Measurements from ENCODE around the gene OR6B1.

OR6B1 gene

DNA sequence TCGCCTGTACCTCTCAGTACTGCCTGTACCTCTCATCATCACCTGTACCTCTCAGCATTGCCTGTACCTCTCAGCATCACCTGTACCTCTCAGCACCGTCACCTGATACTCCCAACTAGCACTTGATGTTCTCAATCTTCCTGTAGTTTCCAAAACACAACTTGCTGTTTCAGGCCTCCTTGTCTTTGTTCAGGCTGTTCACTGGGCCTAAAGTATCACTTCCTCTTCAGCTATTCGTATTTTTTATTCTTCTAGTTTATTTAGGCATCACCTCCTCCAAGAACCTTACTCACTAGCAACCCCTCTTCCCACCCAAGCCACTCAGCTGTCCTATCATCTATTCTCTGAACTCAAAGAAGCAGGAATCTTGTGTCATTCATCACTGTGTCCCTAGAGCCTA lies 24.1 kb downstream of the OR6B1 start:
- peaks cover 4% of the 10 kb centered on the region for H3K4me1 ChIP-seq (ENCODE audit: control insufficient read depth, insufficient read depth, low read length)
- no peaks in the 10 kb centered on the region for H3K27me3 ChIP-seq (ENCODE audit: control insufficient read depth, insufficient read depth, low read length)
- H3K4me3 ChIP-seq (ENCODE audit: low read depth, low read length), result no peak overlapping the region
- no peaks in the 10 kb centered on the region for H3K36me3 ChIP-seq (ENCODE audit: control insufficient read depth, insufficient read depth, low read length)
- H3K27ac ChIP-seq (ENCODE audit: low read depth, low read length), result no peak overlapping the region
- H3K9ac ChIP-seq (ENCODE audit: low read length), result no peak overlapping the region
- H3K9me3 ChIP-seq (ENCODE audit: control insufficient read depth, insufficient read depth, low read depth, low read length), result no peaks in the 10 kb centered on the region

GRCh38 chr7:144026203-144026883 lies 26.2 kb downstream of the OR6B1 start:
- H3K9me3 ChIP-seq (ENCODE audit: control insufficient read depth, insufficient read depth, low read depth, low read length), result no peaks in the 10 kb centered on the region
- H3K27me3 ChIP-seq (ENCODE audit: control insufficient read depth, insufficient read depth, low read length), result no peaks in the 10 kb centered on the region
- no peak overlapping the region for H3K4me3 ChIP-seq (ENCODE audit: low read depth, low read length)
- no peaks in the 10 kb centered on the region for H3K4me1 ChIP-seq (ENCODE audit: control insufficient read depth, insufficient read depth, low read length)
- H3K36me3 ChIP-seq (ENCODE audit: control insufficient read depth, insufficient read depth, low read length), result no peaks in the 10 kb centered on the region
- no peak overlapping the region for H3K27ac ChIP-seq (ENCODE audit: low read depth, low read length)
- H3K9ac ChIP-seq (ENCODE audit: low read length), result no peak overlapping the region

- Histone ChIP-seq H3K36me3 (ENCODE audit: control insufficient read depth, insufficient read depth, low read length) (no peaks in the 10 kb centered on the region), H3K9ac (ENCODE audit: low read length) (no peak overlapping the region), H3K27me3 (ENCODE audit: control insufficient read depth, insufficient read depth, low read length) (no peaks in the 10 kb centered on the region), H3K4me1 (ENCODE audit: control insufficient read depth, insufficient read depth, low read length) (no peaks in the 10 kb centered on the region), H3K9me3 (ENCODE audit: control insufficient read depth, insufficient read depth, low read depth, low read length) (no peaks in the 10 kb centered on the region), H3K27ac (ENCODE audit: low read depth, low read length) (no peak overlapping the region), H3K4me3 (ENCODE audit: low read depth, low read length) (no peak overlapping the region)
Measured at GRCh38 chr7:144027070-144027469, 26.9 kb downstream of the OR6B1 start.

DNA sequence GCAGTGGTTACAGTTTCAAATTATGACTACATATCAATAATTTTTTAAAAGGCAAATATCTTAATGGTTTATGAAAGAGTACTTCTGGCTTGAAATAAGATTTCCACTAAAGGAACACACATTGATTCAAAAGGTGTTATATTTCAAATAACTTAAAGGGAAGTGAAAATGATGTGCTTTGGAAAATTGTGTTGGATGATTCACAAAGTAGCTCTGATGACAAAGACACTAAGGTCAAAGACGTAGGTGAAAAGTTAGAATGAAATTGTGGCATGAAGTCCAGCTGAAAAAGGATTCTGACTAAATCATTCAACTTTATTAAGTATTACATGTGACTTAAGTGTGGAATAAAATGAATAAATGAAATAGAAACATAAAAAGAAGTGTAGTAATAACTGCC lies 27.9 kb downstream of the OR6B1 start:
- H3K4me3 ChIP-seq (ENCODE audit: low read depth, low read length), result no peak overlapping the region
- H3K27me3 ChIP-seq (ENCODE audit: control insufficient read depth, insufficient read depth, low read length), result no peaks in the 10 kb centered on the region
- no peaks in the 10 kb centered on the region for H3K36me3 ChIP-seq (ENCODE audit: control insufficient read depth, insufficient read depth, low read length)
- H3K4me1 ChIP-seq (ENCODE audit: control insufficient read depth, insufficient read depth, low read length), result no peaks in the 10 kb centered on the region
- H3K27ac ChIP-seq (ENCODE audit: low read depth, low read length), result no peak overlapping the region
- no peaks in the 10 kb centered on the region for H3K9me3 ChIP-seq (ENCODE audit: control insufficient read depth, insufficient read depth, low read depth, low read length)
- no peak overlapping the region for H3K9ac ChIP-seq (ENCODE audit: low read length)

- H3K9ac ChIP-seq (ENCODE audit: low read length), result no peak overlapping the region
- H3K9me3 ChIP-seq (ENCODE audit: control insufficient read depth, insufficient read depth, low read depth, low read length), result no peaks in the 10 kb centered on the region
- no peaks in the 10 kb centered on the region for H3K36me3 ChIP-seq (ENCODE audit: control insufficient read depth, insufficient read depth, low read length)
- no peak overlapping the region for H3K4me3 ChIP-seq (ENCODE audit: low read depth, low read length)
- H3K27ac ChIP-seq (ENCODE audit: low read depth, low read length), result no peak overlapping the region
- no peaks in the 10 kb centered on the region for H3K27me3 ChIP-seq (ENCODE audit: control insufficient read depth, insufficient read depth, low read length)
- no peaks in the 10 kb centered on the region for H3K4me1 ChIP-seq (ENCODE audit: control insufficient read depth, insufficient read depth, low read length)
Measured at GRCh38 chr7:144028547-144028946, 28.4 kb downstream of the OR6B1 start.

DNA sequence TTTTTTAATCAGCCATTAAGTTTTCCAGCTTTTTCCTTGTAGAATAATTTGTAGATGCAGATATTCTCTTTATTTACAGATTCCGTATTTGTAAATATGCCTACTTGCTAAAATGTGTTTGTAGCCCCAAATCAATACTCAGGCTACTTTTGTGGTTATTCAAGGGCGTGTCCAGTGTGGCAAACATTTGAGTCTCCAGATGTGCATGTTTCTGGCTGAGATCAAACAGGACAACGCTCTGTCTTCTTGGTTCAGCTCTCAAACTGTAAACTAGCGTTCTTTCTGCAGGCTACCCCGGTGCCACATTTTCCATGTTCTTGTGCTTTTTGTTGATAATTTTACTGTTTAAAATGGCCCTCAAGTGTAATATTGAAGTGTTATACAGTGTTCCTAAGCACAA lies 32.4 kb downstream of the OR6B1 start:
- H3K27ac ChIP-seq (ENCODE audit: low read depth, low read length), result no peak overlapping the region
- no peak overlapping the region for H3K4me3 ChIP-seq (ENCODE audit: low read depth, low read length)
- H3K9ac ChIP-seq (ENCODE audit: low read length), result no peak overlapping the region
- no peaks in the 10 kb centered on the region for H3K9me3 ChIP-seq (ENCODE audit: control insufficient read depth, insufficient read depth, low read depth, low read length)
- no peaks in the 10 kb centered on the region for H3K36me3 ChIP-seq (ENCODE audit: control insufficient read depth, insufficient read depth, low read length)
- no peaks in the 10 kb centered on the region for H3K27me3 ChIP-seq (ENCODE audit: control insufficient read depth, insufficient read depth, low read length)
- H3K4me1 ChIP-seq (ENCODE audit: control insufficient read depth, insufficient read depth, low read length), result no peaks in the 10 kb centered on the region

- no peaks in the 10 kb centered on the region for H3K36me3 ChIP-seq (ENCODE audit: control insufficient read depth, insufficient read depth, low read length)
- no peaks in the 10 kb centered on the region for H3K4me1 ChIP-seq (ENCODE audit: control insufficient read depth, insufficient read depth, low read length)
- no peak overlapping the region for H3K4me3 ChIP-seq (ENCODE audit: low read depth, low read length)
- H3K9me3 ChIP-seq (ENCODE audit: control insufficient read depth, insufficient read depth, low read depth, low read length), result no peaks in the 10 kb centered on the region
- H3K27ac ChIP-seq (ENCODE audit: low read depth, low read length), result no peak overlapping the region
- no peak overlapping the region for H3K9ac ChIP-seq (ENCODE audit: low read length)
- H3K27me3 ChIP-seq (ENCODE audit: control insufficient read depth, insufficient read depth, low read length), result no peaks in the 10 kb centered on the region
Measured at GRCh38 chr7:144032985-144033709, 33.0 kb downstream of the OR6B1 start.

DNA sequence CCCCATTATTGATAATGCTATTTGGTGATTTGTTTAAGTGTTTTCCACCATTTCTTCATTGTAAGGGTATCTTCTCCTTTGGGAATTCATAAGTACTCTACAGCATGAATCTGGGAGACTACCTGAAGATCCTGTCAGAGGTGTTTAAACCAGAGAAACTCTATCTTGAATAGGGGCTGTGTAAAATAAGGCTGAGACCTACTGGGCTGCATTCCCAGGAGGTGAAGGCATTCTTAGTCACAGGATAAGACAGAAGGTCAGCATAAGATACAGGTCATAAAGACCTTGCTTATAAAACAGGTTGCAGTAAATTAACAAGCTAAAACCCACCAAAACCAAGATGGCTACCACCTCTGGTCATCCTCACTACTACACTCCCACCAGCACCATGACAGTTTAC lies 35.3 kb downstream of the OR6B1 start:
- Histone ChIP-seq H3K4me3 (ENCODE audit: low read depth, low read length) (no peak overlapping the region), H3K27me3 (ENCODE audit: control insufficient read depth, insufficient read depth, low read length) (no peaks in the 10 kb centered on the region), H3K9me3 (ENCODE audit: control insufficient read depth, insufficient read depth, low read depth, low read length) (no peaks in the 10 kb centered on the region), H3K9ac (ENCODE audit: low read length) (no peak overlapping the region), H3K27ac (ENCODE audit: low read depth, low read length) (no peak overlapping the region), H3K36me3 (ENCODE audit: control insufficient read depth, insufficient read depth, low read length) (no peaks in the 10 kb centered on the region), H3K4me1 (ENCODE audit: control insufficient read depth, insufficient read depth, low read length) (no peaks in the 10 kb centered on the region)

- Histone ChIP-seq H3K9me3 (ENCODE audit: control insufficient read depth, insufficient read depth, low read depth, low read length) (no peaks in the 10 kb centered on the region), H3K4me3 (ENCODE audit: low read depth, low read length) (no peak overlapping the region), H3K27me3 (ENCODE audit: control insufficient read depth, insufficient read depth, low read length) (no peaks in the 10 kb centered on the region), H3K36me3 (ENCODE audit: control insufficient read depth, insufficient read depth, low read length) (no peaks in the 10 kb centered on the region), H3K27ac (ENCODE audit: low read depth, low read length) (no peak overlapping the region), H3K4me1 (ENCODE audit: control insufficient read depth, insufficient read depth, low read length) (no peaks in the 10 kb centered on the region), H3K9ac (ENCODE audit: low read length) (no peak overlapping the region)
Measured at GRCh38 chr7:144036302-144036885, 36.3 kb downstream of the OR6B1 start.

DNA sequence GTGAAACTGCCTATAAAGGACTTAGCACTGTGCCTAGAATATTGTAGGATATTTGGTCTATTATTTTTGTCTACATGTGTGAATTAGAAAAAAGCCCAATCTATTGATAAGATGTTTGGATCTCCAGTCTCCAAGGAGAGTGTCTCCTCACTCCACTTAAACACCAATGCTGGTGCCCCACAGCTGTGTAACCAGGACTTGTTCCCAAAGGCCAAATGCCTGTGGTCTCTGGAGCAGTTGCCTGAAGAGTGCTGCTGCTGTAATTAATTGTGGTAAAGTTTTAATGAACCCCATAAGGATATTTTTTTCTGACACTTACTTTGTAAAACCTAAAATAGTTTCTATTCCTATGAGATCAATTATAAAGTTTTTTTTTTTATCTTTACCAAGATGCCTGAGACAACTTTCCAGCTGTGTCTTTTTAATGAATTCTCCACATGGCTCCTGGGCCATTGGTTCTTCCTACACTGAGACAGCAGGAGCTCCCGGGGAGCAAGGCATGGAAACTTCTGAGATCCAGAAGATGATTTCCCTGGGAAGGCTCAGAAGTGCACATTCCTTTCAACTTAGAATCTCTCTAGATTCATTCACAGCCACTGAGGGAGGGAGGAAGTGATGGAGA lies 37.4 kb downstream of the OR6B1 start:
- H3K27me3 ChIP-seq (ENCODE audit: control insufficient read depth, insufficient read depth, low read length), result no peaks in the 10 kb centered on the region
- no peak overlapping the region for H3K4me3 ChIP-seq (ENCODE audit: low read depth, low read length)
- H3K36me3 ChIP-seq (ENCODE audit: control insufficient read depth, insufficient read depth, low read length), result no peaks in the 10 kb centered on the region
- no peak overlapping the region for H3K9ac ChIP-seq (ENCODE audit: low read length)
- H3K9me3 ChIP-seq (ENCODE audit: control insufficient read depth, insufficient read depth, low read depth, low read length), result no peaks in the 10 kb centered on the region
- no peak overlapping the region for H3K27ac ChIP-seq (ENCODE audit: low read depth, low read length)
- H3K4me1 ChIP-seq (ENCODE audit: control insufficient read depth, insufficient read depth, low read length), result no peaks in the 10 kb centered on the region

GRCh38 chr7:144038887-144039286 lies 38.8 kb downstream of the OR6B1 start:
- Histone ChIP-seq H3K4me3 (ENCODE audit: low read depth, low read length) (no peak overlapping the region), H3K9me3 (ENCODE audit: control insufficient read depth, insufficient read depth, low read depth, low read length) (no peaks in the 10 kb centered on the region), H3K9ac (ENCODE audit: low read length) (no peak overlapping the region), H3K4me1 (ENCODE audit: control insufficient read depth, insufficient read depth, low read length) (no peaks in the 10 kb centered on the region), H3K27ac (ENCODE audit: low read depth, low read length) (no peak overlapping the region), H3K27me3 (ENCODE audit: control insufficient read depth, insufficient read depth, low read length) (no peaks in the 10 kb centered on the region), H3K36me3 (ENCODE audit: control insufficient read depth, insufficient read depth, low read length) (no peaks in the 10 kb centered on the region)

Measured in HUES6 (cell line).